Measurements from ENCODE around the gene NUS1. TPM values are rescaled to one million over a fixed set of nuclear protein-coding genes. Genes with fewer than 3 reads are reported as not detected.

NUS1 gene
- total and polyA plus RNA-seq, 9 of the 15 experiments (the other 6 are each of a cell fraction or from before 2014, with no cell fraction given) = 16.3 to 53.7 (median 26.4) TPM

GRCh38 chr6:117668736-117669135 is 6.5 kb upstream of the NUS1 start:
- DNase-seq (ENCODE audit: extremely low read depth in 1 of 4, low spot score in 3 of 4) = no peak
- intact Hi-C loops (cut with micrococcal nuclease) (no loop called here), in situ Hi-C loops (cut with MboI) (no loop called here)
- Histone ChIP-seq H3K9ac (ENCODE audit: insufficient read depth in 1 of 2, low read depth in 2 of 2, low read length in 2 of 2) (no peak overlapping the region), H3K4me3 (no peak overlapping the region), H3K36me3 (ENCODE audit: control insufficient read depth, insufficient read depth, low read length) (peaks cover 11% of the 10 kb centered on the region), H3K79me2 (ENCODE audit: control insufficient read depth, insufficient read depth, low read length) (peaks cover 35% of the 10 kb centered on the region), H4K20me1 (replicated peaks; ENCODE audit: control insufficient read depth, insufficient read depth, low read length) (no peaks in the 10 kb centered on the region), H3K27me3 (ENCODE audit: control insufficient read depth in 2 of 2, insufficient read depth in 2 of 2, low read length in 2 of 2) (no peaks in the 10 kb centered on the region), H3K9me1 (ENCODE audit: control insufficient read depth, insufficient read depth, low read length) (no peaks in the 10 kb centered on the region), H2AFZ (ENCODE audit: low read depth, low read length) (no peak overlapping the region), H3K4me1 (replicated peaks in 1 of 2; ENCODE audit: control insufficient read depth in 2 of 2, insufficient read depth in 2 of 2, low read length in 2 of 2) (peaks cover 7 to 12% of the 10 kb centered on the region in 2 experiments; a peak in 3 of 5 replicates), H3K4me2 (ENCODE audit: insufficient read depth, low read length) (no peak overlapping the region), H3K9me3 (replicated peaks; ENCODE audit: control insufficient read depth, insufficient read depth, low read depth, low read length) (peaks cover 8% of the 10 kb centered on the region), H3K27ac (ENCODE audit: extremely low read depth, low read depth, low read length) (no peak overlapping the region)
- ChIA-PET CTCF (ENCODE audit: low intra/inter-chr PET ratio) (no interaction called here), POLR2A (no interaction called here)
- TF ChIP-seq ZNF589 (CRISPR knock-in tag; IDR thresholded peaks at IDR 0.05; ENCODE audit: low read depth) = no peak
- no peak for TF ChIP-seq RUNX1 (IDR thresholded peaks at IDR 0.05; ENCODE audit: low read depth)
- no peak for TF ChIP-seq SETDB1 (IDR thresholded peaks at IDR 0.05; ENCODE audit: low read length)
- TF ChIP-seq ZFP1 (CRISPR knock-in tag; IDR thresholded peaks at IDR 0.05) = no peak
- no peak for TF ChIP-seq ZNF668 (CRISPR knock-in tag; IDR thresholded peaks at IDR 0.05)
- no peak for TF ChIP-seq FOSL1 (tag; conservative IDR thresholded peaks at IDR 0.05)
- no peak for TF ChIP-seq ZBTB7A (IDR thresholded peaks at IDR 0.05; ENCODE audit: borderline replicate concordance, control insufficient read depth, low read depth, low read length)
- no peak for TF ChIP-seq ZNF507 (tag; conservative IDR thresholded peaks at IDR 0.05)
- no peak for TF ChIP-seq CBFB (CRISPR knock-in tag; IDR thresholded peaks at IDR 0.05)
- no peak for TF ChIP-seq NRF1 (conservative IDR thresholded peaks at IDR 0.05 in 1 of 2, IDR thresholded peaks at IDR 0.05 in 1 of 2)
- TF ChIP-seq TSC22D4 (tag; IDR thresholded peaks at IDR 0.05) = no peak
- no peak for TF ChIP-seq ZNF280A (IDR thresholded peaks at IDR 0.05; ENCODE audit: low read depth, partially characterized antibody)
- no peak for TF ChIP-seq MAFG (tag; conservative IDR thresholded peaks at IDR 0.05)
- TF ChIP-seq SMARCA5 (IDR thresholded peaks at IDR 0.05) = no peak
- no peak for TF ChIP-seq NCOA1 (IDR thresholded peaks at IDR 0.05; ENCODE audit: low read depth)
- no peak for TF ChIP-seq SREBF1 (IDR thresholded peaks at IDR 0.05; ENCODE audit: borderline replicate concordance, low read depth, low read length)
- no peak for ATAC-seq
- BruUV-seq (replicated peaks) = no TSS peak
- no peak for FAIRE-seq
